Measurements from ENCODE around the gene ASPN. TPM values are rescaled to one million over a fixed set of nuclear protein-coding genes. Genes with fewer than 3 reads are reported as not detected.
"Not testable (repeated sequence)": the region's sequence is repeated elsewhere in the genome, so short reads cannot be mapped to it uniquely, and the experiment has no call there.

ASPN gene
- total RNA-seq, 1 donor: 1.1 TPM

GRCh38 chr9:92424340-92424739 lies 58.0 kb downstream of the ASPN start, which contains the start of gene OMD:
Gene OMD (minus strand): TSS chr9:92424471. CDS start chr9:92417558, 6,913 bp downstream.
- Histone ChIP-seq H3K4me3 (ENCODE audit: insufficient read depth, low read length) (peak within 1 kb of the TSS; percentile 9), H3K79me2 (ENCODE audit: insufficient read depth, low read length) (no peaks in the 10 kb centered on the region), H3K9me3 (ENCODE audit: low read depth, low read length) (no peaks in the 10 kb centered on the region), H4K20me1 (ENCODE audit: insufficient read depth, low read length) (no peaks in the 10 kb centered on the region), H3K27ac (ENCODE audit: low read depth, low read length) (no peak within 1 kb of the TSS), H3K4me2 (ENCODE audit: insufficient read depth, low read length) (peak within 1 kb of the TSS; percentile 73), H3K27me3 (ENCODE audit: insufficient read depth, low read length) (no peaks in the 10 kb centered on the region), H3K36me3 (ENCODE audit: insufficient read depth, low read length) (no peaks in the 10 kb centered on the region), H3K4me1 (ENCODE audit: insufficient read depth, low read length) (no peaks in the 10 kb centered on the region), H2AFZ (ENCODE audit: low read length) (peak within 1 kb of the TSS; percentile 79)
- peak; percentile 41 for DNase-seq (ENCODE audit: insufficient read length, low spot score, missing footprints)
- TF ChIP-seq CTCF (IDR thresholded peaks at IDR 0.05; ENCODE audit: extremely low read depth, low read depth, low read length): no peak

DNA sequence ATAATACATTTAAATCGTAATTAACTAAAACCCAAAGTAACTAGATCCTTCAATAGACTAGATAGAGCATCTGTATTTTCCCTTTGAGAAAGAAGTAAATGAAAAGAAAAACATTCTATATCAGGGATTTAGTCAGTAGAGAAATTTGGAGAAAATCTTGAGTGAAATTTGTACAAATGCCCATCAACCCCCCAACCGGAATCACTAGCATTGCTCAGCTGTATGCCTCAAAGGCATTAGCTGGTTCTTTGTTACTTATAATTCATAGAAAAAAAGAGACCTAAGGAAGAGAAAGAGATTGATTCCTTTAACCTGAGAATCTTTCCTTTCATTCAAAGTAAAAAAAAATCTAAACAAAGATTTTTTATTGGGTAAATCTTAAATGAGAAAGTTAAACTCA lies 58.7 kb downstream of the ASPN start:
- H3K27ac ChIP-seq (ENCODE audit: low read depth, low read length): no peak overlapping the region
- H4K20me1 ChIP-seq (ENCODE audit: insufficient read depth, low read length): no peaks in the 10 kb centered on the region
- DNase-seq (ENCODE audit: insufficient read length, low spot score, missing footprints): no peak
- TF ChIP-seq CTCF (IDR thresholded peaks at IDR 0.05; ENCODE audit: extremely low read depth, low read depth, low read length): no peak
- no peak overlapping the region for H2AFZ ChIP-seq (ENCODE audit: low read length)
- H3K4me1 ChIP-seq (ENCODE audit: insufficient read depth, low read length): no peaks in the 10 kb centered on the region
- no peaks in the 10 kb centered on the region for H3K9me3 ChIP-seq (ENCODE audit: low read depth, low read length)
- no peak overlapping the region for H3K4me3 ChIP-seq (ENCODE audit: insufficient read depth, low read length)
- no peak overlapping the region for H3K4me2 ChIP-seq (ENCODE audit: insufficient read depth, low read length)
- H3K36me3 ChIP-seq (ENCODE audit: insufficient read depth, low read length): no peaks in the 10 kb centered on the region
- no peaks in the 10 kb centered on the region for H3K79me2 ChIP-seq (ENCODE audit: insufficient read depth, low read length)
- no peaks in the 10 kb centered on the region for H3K27me3 ChIP-seq (ENCODE audit: insufficient read depth, low read length)

DNA sequence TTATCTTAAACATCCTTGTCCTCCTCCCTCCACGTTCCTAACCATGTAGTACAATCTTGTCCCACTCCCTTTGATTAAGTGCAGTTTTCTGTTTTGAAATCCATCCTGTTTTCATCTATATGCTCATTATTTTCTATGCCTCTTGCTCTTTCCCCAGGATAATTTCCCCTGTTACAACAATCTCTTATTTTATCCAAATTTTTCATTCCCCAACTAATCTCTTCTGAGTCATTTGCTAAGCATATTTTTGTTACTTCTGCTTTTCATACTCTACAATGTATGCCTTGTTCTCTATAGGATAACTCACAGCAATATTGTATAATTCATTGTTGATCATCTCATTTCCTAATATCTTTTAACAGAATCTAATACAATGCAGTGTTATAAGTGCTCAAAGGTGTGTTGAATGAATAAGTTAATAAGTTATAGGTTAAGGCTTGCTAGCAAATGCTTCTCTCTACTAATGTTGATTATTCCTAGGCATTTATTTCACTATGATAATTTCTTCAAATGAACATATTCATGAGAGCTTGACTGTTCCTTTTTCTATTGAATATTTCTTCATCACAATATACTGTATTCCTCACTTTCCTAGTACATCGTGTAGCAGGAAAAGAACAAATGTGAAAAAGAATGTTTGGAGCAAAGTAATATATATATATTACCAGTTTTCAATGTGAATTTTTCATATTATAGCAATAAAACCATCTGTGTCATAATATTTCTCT lies 59.5 kb downstream of the ASPN start:
- Histone ChIP-seq H3K4me1 (ENCODE audit: insufficient read depth, low read length) (no peaks in the 10 kb centered on the region), H3K27ac (ENCODE audit: low read depth, low read length) (no peak overlapping the region), H3K4me2 (ENCODE audit: insufficient read depth, low read length) (no peak overlapping the region), H3K9me3 (ENCODE audit: low read depth, low read length) (no peaks in the 10 kb centered on the region), H3K79me2 (ENCODE audit: insufficient read depth, low read length) (no peaks in the 10 kb centered on the region), H3K4me3 (ENCODE audit: insufficient read depth, low read length) (no peak overlapping the region), H2AFZ (ENCODE audit: low read length) (no peak overlapping the region), H3K36me3 (ENCODE audit: insufficient read depth, low read length) (no peaks in the 10 kb centered on the region), H3K27me3 (ENCODE audit: insufficient read depth, low read length) (no peaks in the 10 kb centered on the region), H4K20me1 (ENCODE audit: insufficient read depth, low read length) (no peaks in the 10 kb centered on the region)
- DNase-seq (ENCODE audit: insufficient read length, low spot score, missing footprints): no peak
- TF ChIP-seq CTCF (IDR thresholded peaks at IDR 0.05; ENCODE audit: extremely low read depth, low read depth, low read length): no peak

DNA sequence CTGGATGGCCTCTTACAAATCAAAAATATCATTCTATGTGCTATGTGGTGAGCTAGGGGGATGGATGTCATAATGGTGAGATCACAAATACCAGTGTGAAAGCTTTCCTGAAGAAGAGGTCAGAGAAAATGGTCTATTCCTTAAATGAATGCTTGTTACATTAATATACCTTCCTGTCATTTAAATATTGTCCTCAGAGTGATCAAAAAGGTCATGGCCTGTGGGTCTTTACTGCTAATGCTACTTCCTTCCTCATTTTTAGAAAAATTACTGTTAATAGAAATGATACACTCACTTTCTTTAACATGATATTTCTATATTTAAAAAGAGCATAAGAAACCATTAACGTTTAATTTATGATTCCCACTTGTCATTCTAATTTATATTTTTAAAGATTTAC lies 67.7 kb downstream of the ASPN start:
- no peak overlapping the region for H3K4me3 ChIP-seq (ENCODE audit: insufficient read depth, low read length)

DNA sequence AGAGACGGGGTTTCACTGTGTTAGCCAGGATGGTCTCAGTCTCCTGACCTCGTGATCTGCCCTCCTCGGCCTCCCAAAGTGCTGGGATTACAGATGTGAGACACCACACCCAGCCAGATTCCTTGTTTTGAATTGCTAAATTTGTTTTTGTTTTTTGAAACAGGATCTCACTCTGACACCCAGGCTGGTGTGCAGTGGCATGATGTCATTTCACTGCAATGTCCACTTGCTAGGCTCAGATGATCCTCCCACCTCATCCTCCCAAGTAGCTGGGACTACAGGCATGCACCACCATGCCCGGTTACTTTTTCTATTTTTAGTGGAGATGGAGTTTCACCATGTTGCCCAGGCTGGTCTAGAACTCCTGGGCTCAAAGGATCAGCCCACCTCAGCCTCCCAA lies 71.1 kb downstream of the ASPN start:
- H3K4me1 ChIP-seq (ENCODE audit: insufficient read depth, low read length); H3K36me3 ChIP-seq (ENCODE audit: insufficient read depth, low read length): not testable (repeated sequence)

More for the DNA sequence above, 67.7 kb downstream of the ASPN start:
- no peaks in the 10 kb centered on the region for H3K36me3 ChIP-seq (ENCODE audit: insufficient read depth, low read length)
- no peaks in the 10 kb centered on the region for H4K20me1 ChIP-seq (ENCODE audit: insufficient read depth, low read length)
- H3K4me2 ChIP-seq (ENCODE audit: insufficient read depth, low read length): no peak overlapping the region
- peaks cover 7% of the 10 kb centered on the region for H3K4me1 ChIP-seq (ENCODE audit: insufficient read depth, low read length)
- no peak for DNase-seq (ENCODE audit: insufficient read length, low spot score, missing footprints)
- no peaks in the 10 kb centered on the region for H3K9me3 ChIP-seq (ENCODE audit: low read depth, low read length)
- H3K79me2 ChIP-seq (ENCODE audit: insufficient read depth, low read length): no peaks in the 10 kb centered on the region
- peak overlapping the region; percentile 15 for H2AFZ ChIP-seq (ENCODE audit: low read length)
- TF ChIP-seq CTCF (IDR thresholded peaks at IDR 0.05; ENCODE audit: extremely low read depth, low read depth, low read length): no peak
- H3K27ac ChIP-seq (ENCODE audit: low read depth, low read length): no peak overlapping the region
- H3K27me3 ChIP-seq (ENCODE audit: insufficient read depth, low read length): no peaks in the 10 kb centered on the region

More for the DNA sequence above, 71.1 kb downstream of the ASPN start:
- not testable (repeated sequence) for H4K20me1 ChIP-seq (ENCODE audit: insufficient read depth, low read length); H3K79me2 ChIP-seq (ENCODE audit: insufficient read depth, low read length); H3K9me3 ChIP-seq (ENCODE audit: low read depth, low read length); DNase-seq (ENCODE audit: insufficient read length, low spot score, missing footprints); H3K4me2 ChIP-seq (ENCODE audit: insufficient read depth, low read length); H3K27me3 ChIP-seq (ENCODE audit: insufficient read depth, low read length); H3K4me3 ChIP-seq (ENCODE audit: insufficient read depth, low read length); H2AFZ ChIP-seq (ENCODE audit: low read length); H3K27ac ChIP-seq (ENCODE audit: low read depth, low read length)
